Chondrocyte (in vitro differentiated cells): ENCODE measurements around the gene NPAS2. TPM values are rescaled to one million over a fixed set of nuclear protein-coding genes. Genes with fewer than 3 reads are reported as not detected.

Experiments used
- DNase-seq: peaks from one replicate; pipeline ENCODE4 v3.0.0; 2021; ENCODE audit warnings: mixed read lengths, low spot score
- H3K27ac Mint-ChIP-seq: one replicate; pipeline ENCODE4 v1.8.0; 2021; ENCODE audit warnings: mild to moderate bottlenecking, moderate library complexity, mixed read lengths; ENCODE audit not compliant: unreplicated experiment
- H3K27me3 Mint-ChIP-seq: 2 replicates; pipeline ENCODE4 v1.8.0; 2021; ENCODE audit warnings: low read depth, mixed read lengths
- H3K36me3 Mint-ChIP-seq: 2 replicates; pipeline ENCODE4 v1.8.0; 2021; ENCODE audit warnings: low read depth, mixed read lengths
- H3K4me1 Mint-ChIP-seq: 2 replicates; pipeline ENCODE4 v1.8.0; 2021; ENCODE audit warnings: low read depth, mild to moderate bottlenecking, mixed read lengths
- H3K4me3 Mint-ChIP-seq: one replicate; pipeline ENCODE4 v1.8.0; 2021; ENCODE audit warnings: mild to moderate bottlenecking, moderate library complexity, mixed read lengths; ENCODE audit not compliant: unreplicated experiment
- H3K9me3 Mint-ChIP-seq: 2 replicates; pipeline ENCODE4 v1.8.0; 2021; ENCODE audit warnings: low read depth, mixed read lengths
- total RNA-seq: library from RNA; stranded (reverse); gene quantifications from 3 replicates; pipeline ENCODE4 v1.2.1, GENCODE V29; 2021
- TF ChIP-seq, protein P1 (sequence below): fragments of 200-600 bp; sonication (generic); IDR thresholded peaks from 2 replicates; pipeline ENCODE4 v1.5.0; 2021; ENCODE audit warnings: antibody characterized with exemption, mild to moderate bottlenecking, moderate library complexity

The NPAS2 gene
- total RNA-seq, 1 donor from 2014 or later: 25.6 TPM

DNA sequence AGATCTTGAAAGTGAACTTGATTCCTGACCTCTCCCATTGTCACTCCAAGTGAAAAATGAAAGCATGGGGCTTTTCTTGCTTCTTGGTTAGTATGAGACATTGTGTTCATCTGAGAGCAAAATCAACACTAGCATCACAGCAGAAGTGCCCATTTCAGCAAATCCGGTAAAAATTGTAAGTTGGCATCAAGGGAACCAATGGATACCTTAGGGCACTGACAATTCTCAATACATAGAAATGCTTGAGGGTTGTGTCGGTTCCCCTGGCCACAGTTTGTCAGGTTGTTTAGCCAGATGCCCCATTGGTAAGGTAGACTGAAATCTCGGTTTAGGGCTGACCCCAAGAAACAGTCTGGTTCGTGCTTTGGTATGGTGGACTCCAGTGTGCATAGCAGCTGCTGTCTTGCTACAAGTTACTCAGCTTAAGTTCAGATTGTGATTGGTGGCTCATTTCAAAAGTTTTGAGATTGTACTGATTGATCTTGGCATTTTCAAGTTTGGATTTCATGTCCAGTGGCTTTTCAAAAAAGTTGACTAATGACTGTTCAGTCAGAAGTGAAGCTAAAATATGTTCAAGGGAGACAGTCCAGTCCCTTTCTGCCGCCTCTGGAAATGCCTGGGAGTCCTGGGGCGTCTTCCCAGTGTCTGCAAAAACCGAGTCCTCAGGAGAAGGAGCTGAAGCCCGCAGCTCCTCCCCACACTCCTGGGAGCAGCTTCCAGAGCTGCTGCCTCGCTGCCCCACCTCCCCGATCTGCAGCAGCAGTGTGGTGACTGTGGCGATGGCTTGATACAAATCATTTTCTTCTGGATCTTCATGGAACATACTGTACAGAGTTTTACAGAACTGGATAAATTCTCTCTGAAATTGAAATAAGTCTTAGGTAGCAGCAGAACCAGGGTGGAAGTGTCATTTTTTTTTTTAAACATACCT lies 187.7 kb downstream of the NPAS2 start:
- H3K4me3 Mint-ChIP-seq: no peak overlapping the region
- peaks cover 55% of the 10 kb centered on the region for H3K4me1 Mint-ChIP-seq
- H3K27ac Mint-ChIP-seq: peak overlapping the region; percentile 52
- H3K9me3 Mint-ChIP-seq: no peaks in the 10 kb centered on the region
- H3K27me3 Mint-ChIP-seq: no peaks in the 10 kb centered on the region
- DNase-seq: no peak
- H3K36me3 Mint-ChIP-seq: peaks cover 35% of the 10 kb centered on the region
- TF ChIP-seq, protein P1, sequence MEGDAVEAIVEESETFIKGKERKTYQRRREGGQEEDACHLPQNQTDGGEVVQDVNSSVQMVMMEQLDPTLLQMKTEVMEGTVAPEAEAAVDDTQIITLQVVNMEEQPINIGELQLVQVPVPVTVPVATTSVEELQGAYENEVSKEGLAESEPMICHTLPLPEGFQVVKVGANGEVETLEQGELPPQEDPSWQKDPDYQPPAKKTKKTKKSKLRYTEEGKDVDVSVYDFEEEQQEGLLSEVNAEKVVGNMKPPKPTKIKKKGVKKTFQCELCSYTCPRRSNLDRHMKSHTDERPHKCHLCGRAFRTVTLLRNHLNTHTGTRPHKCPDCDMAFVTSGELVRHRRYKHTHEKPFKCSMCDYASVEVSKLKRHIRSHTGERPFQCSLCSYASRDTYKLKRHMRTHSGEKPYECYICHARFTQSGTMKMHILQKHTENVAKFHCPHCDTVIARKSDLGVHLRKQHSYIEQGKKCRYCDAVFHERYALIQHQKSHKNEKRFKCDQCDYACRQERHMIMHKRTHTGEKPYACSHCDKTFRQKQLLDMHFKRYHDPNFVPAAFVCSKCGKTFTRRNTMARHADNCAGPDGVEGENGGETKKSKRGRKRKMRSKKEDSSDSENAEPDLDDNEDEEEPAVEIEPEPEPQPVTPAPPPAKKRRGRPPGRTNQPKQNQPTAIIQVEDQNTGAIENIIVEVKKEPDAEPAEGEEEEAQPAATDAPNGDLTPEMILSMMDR: no peak

DNA sequence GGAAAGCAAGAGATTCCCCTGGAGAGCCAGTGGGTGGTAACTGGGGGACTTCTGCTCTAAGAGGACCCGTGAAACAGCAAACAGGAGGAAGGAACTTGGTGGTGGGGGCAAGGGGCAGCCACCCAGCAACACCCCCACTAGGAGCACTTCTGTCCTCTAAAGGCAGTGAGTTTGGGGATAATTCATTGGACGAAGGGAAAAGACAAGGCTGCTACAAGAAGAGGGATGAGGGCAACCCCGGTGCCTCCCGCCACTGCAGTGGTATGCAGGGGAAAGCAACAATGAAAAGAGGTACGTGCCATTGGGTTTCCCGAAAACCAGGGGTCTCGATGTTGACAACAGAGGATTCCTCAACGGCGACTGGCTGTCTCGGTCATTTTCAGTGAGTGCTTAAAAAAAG lies 191.2 kb downstream of the NPAS2 start:
- Mint-ChIP-seq H3K27me3 (no peaks in the 10 kb centered on the region), H3K27ac (peak overlapping the region; percentile 55), H3K4me1 (peaks cover 24% of the 10 kb centered on the region), H3K36me3 (peaks cover 14% of the 10 kb centered on the region), H3K4me3 (no peak overlapping the region), H3K9me3 (no peaks in the 10 kb centered on the region)
- TF ChIP-seq, protein P1: no peak
- no peak for DNase-seq

DNA sequence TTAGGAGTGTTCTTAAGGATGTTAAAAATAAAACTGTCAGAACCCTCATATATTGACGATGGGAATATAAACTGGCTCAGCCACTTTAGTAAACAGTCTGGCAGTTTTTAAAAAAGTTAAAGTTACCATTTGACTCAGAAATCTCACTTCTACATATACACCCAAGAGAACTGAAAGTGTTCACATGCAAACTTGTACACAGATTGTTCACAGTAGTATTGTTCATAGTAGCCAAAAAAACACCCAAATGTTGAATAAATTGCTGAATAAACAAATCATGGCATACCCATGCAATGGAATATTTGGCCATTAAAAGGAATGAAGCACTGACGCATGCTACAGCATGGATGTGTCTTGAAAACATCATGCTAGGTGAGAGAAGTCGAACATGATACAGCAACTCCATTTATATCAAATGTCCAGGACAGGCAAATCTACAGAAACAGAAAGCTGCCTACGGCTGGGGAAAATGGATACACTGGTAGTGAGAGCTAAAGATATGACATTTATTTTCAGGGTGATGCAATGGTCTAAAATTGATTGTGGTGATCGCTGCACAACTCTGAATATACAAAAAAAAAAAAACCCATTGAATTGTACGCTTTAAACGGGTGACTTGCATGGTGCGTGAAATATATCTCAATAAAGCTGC lies 192.2 kb downstream of the NPAS2 start:
- Mint-ChIP-seq H3K36me3 (peaks cover 11% of the 10 kb centered on the region), H3K27ac (peak overlapping the region; percentile 34), H3K27me3 (no peaks in the 10 kb centered on the region), H3K9me3 (no peaks in the 10 kb centered on the region), H3K4me3 (no peak overlapping the region), H3K4me1 (peaks cover 21% of the 10 kb centered on the region)
- TF ChIP-seq, protein P1: no peak
- DNase-seq: no peak

DNA sequence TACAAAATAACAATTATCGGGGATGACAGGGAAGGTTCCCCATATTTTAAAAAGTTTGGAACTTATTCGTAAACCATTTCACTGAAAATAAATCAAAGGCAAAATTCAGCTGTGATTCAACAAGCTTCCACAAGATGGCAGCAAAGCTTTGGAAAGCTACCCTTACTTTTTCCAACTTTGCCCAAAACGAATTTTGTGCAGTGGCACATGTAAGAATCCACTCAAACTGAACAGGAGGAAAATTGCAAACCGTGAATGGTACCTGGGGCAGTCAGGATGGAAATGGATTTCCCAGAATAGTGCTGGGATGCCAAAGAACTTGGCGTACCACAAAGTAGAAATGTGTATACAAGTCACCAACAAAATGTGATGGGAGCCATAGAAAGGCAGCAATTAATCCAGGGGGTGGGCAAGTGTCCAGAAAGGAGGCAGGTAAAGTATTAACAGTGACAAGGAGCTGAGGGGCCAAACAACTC lies 192.8 kb downstream of the NPAS2 start:
- Mint-ChIP-seq H3K27me3 (no peaks in the 10 kb centered on the region), H3K4me1 (peaks cover 18% of the 10 kb centered on the region), H3K9me3 (no peaks in the 10 kb centered on the region), H3K27ac (peak overlapping the region; percentile 34), H3K36me3 (peaks cover 6% of the 10 kb centered on the region), H3K4me3 (no peak overlapping the region)
- TF ChIP-seq, protein P1: peak; percentile 94
- DNase-seq: no peak

DNA sequence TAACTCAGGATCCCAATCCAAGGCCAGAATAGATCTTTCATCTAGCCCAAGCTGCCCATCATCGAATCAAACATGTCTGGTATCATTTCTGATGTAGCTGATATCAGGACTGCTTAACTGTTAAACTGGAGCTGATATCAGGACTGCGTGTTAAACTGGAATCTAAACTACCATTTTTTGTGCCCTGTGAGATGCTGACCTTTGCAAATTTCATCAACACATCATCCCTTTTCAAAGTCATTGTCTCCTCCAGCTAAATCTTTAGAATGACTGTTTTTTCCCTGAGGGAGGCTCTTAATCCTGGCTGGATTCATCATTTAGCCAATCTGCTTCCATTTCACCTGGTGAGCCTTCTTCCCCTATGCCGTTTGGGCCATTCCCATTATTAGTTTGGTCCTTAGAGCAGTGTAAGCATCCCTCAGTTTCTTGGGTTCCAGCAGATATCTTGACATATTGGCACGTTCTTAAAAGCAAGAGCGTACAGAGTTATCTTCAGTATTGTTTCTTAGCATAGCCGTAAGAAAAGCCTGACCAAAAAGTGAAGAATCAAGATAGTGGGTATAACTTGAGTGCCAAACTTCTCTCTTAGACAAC lies 194.4 kb downstream of the NPAS2 start:
- peaks cover 1% of the 10 kb centered on the region for H3K36me3 Mint-ChIP-seq
- TF ChIP-seq, protein P1: no peak
- H3K27ac Mint-ChIP-seq: no peak overlapping the region
- no peaks in the 10 kb centered on the region for H3K27me3 Mint-ChIP-seq
- no peaks in the 10 kb centered on the region for H3K9me3 Mint-ChIP-seq
- DNase-seq: no peak
- H3K4me3 Mint-ChIP-seq: no peak overlapping the region
- H3K4me1 Mint-ChIP-seq: peaks cover 8% of the 10 kb centered on the region
